ENCODE results near the gene ESYT1. TPM values are rescaled to one million over a fixed set of nuclear protein-coding genes. Genes with fewer than 3 reads are reported as not detected.

The ESYT1 gene
- total RNA-seq, 1 experiment from 2014 or later = 107 TPM

DNA sequence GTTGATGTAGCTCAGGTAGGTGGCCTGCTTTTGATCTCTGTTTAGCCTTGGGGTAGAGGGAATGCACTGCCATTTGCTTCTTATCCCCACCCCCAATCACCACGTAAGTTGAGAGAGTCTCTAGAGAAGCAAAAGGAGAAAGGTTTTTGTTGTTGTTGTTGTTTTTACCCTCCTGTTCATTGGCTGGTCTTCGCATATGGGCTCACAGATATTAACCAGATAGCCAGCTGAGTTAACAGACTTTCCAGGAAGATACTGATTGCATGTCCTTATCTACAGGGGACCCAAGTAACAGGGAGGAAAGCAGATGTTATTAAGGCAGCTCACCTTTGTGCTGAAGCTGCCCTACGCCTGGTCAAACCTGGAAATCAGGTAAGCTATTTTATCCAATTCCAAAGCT lies 20.8 kb upstream of the ESYT1 start:
- TF ChIP-seq CTCF (conservative IDR thresholded peaks at IDR 0.05; ENCODE audit: low read depth, low read length) (no peak), EZH2 (IDR thresholded peaks at IDR 0.05; ENCODE audit: borderline replicate concordance, low read depth, low read length, poor library complexity, severe bottlenecking) (no peak)
- no peak for DNase-seq (ENCODE audit: low spot score)
- Histone ChIP-seq H3K4me1 (ENCODE audit: insufficient read depth, low read length, poor library complexity, severe bottlenecking) (peaks cover 11% of the 10 kb centered on the region), H3K27me3 (replicated peaks; ENCODE audit: insufficient read depth, low read depth, low read length, poor library complexity) (no peaks in the 10 kb centered on the region), H3K36me3 (ENCODE audit: insufficient read depth, low read length, poor library complexity, severe bottlenecking) (peaks cover 64% of the 10 kb centered on the region), H3K4me3 (ENCODE audit: low read depth, low read length, poor library complexity, severe bottlenecking) (no peak overlapping the region), H3K27ac (ENCODE audit: low read depth, low read length, poor library complexity, severe bottlenecking) (no peak overlapping the region), H3K9me3 (ENCODE audit: low read depth, low read length, poor library complexity, severe bottlenecking) (no peaks in the 10 kb centered on the region)
- intact Hi-C loops (cut with micrococcal nuclease; ENCODE audit: unreplicated experiment) = no loop called here
- no TSS peak for BruUV-seq (replicated peaks)
- ChIA-PET CTCF (no interaction called here), POLR2A (ENCODE audit: low non-redundant PET) (no interaction called here)

- H3K4me3 ChIP-seq (ENCODE audit: low read depth, low read length, poor library complexity, severe bottlenecking) = no peak overlapping the region
- no peaks in the 10 kb centered on the region for H3K9me3 ChIP-seq (ENCODE audit: low read depth, low read length, poor library complexity, severe bottlenecking)
- intact Hi-C loops (cut with micrococcal nuclease; ENCODE audit: unreplicated experiment) = loop anchor here (10.0 kb wide), 1 partner anchor 524 kb away; the partner anchor contains the start of gene BAZ2A
- no peak overlapping the region for H3K27ac ChIP-seq (ENCODE audit: low read depth, low read length, poor library complexity, severe bottlenecking)
- H3K36me3 ChIP-seq (ENCODE audit: insufficient read depth, low read length, poor library complexity, severe bottlenecking) = peaks cover 80% of the 10 kb centered on the region
- CTCF ChIA-PET = no interaction called here
- BruUV-seq (replicated peaks) = no TSS peak
- no peaks in the 10 kb centered on the region for H3K27me3 ChIP-seq (replicated peaks; ENCODE audit: insufficient read depth, low read depth, low read length, poor library complexity)
- POLR2A ChIA-PET (ENCODE audit: low non-redundant PET) = no interaction called here
- no peak for DNase-seq (ENCODE audit: low spot score)
- TF ChIP-seq CTCF (conservative IDR thresholded peaks at IDR 0.05; ENCODE audit: low read depth, low read length) = no peak
- TF ChIP-seq EZH2 (IDR thresholded peaks at IDR 0.05; ENCODE audit: borderline replicate concordance, low read depth, low read length, poor library complexity, severe bottlenecking) = no peak
- peaks cover 6% of the 10 kb centered on the region for H3K4me1 ChIP-seq (ENCODE audit: insufficient read depth, low read length, poor library complexity, severe bottlenecking)
These were observed 17.5 kb upstream of the ESYT1 start for GRCh38 chr12:56110571-56110970.

GRCh38 chr12:56114084-56114483 lies 14.0 kb upstream of the ESYT1 start:
- H3K36me3 ChIP-seq (ENCODE audit: insufficient read depth, low read length, poor library complexity, severe bottlenecking) = peaks cover 55% of the 10 kb centered on the region
- intact Hi-C loops (cut with micrococcal nuclease; ENCODE audit: unreplicated experiment) = loop anchor here (10.0 kb wide), 1 partner anchor 521 kb away; the partner anchor contains the start of gene BAZ2A
- H3K27me3 ChIP-seq (replicated peaks; ENCODE audit: insufficient read depth, low read depth, low read length, poor library complexity) = no peaks in the 10 kb centered on the region
- ChIA-PET POLR2A (ENCODE audit: low non-redundant PET) (no interaction called here), CTCF (no interaction called here)
- no peak for DNase-seq (ENCODE audit: low spot score)
- H3K4me1 ChIP-seq (ENCODE audit: insufficient read depth, low read length, poor library complexity, severe bottlenecking) = peaks cover 4% of the 10 kb centered on the region
- no peak for TF ChIP-seq CTCF (conservative IDR thresholded peaks at IDR 0.05; ENCODE audit: low read depth, low read length)
- no peak for TF ChIP-seq EZH2 (IDR thresholded peaks at IDR 0.05; ENCODE audit: borderline replicate concordance, low read depth, low read length, poor library complexity, severe bottlenecking)
- H3K4me3 ChIP-seq (ENCODE audit: low read depth, low read length, poor library complexity, severe bottlenecking) = no peak overlapping the region
- peak overlapping the region; percentile 22 for H3K27ac ChIP-seq (ENCODE audit: low read depth, low read length, poor library complexity, severe bottlenecking)
- BruUV-seq (replicated peaks) = no TSS peak
- no peaks in the 10 kb centered on the region for H3K9me3 ChIP-seq (ENCODE audit: low read depth, low read length, poor library complexity, severe bottlenecking)

All from A673 (cell line).